HG02798 (cell line): ENCODE results near the gene TTC39C.
A peak's percentile ranks its signal among the peaks of the same experiment; 100 is the strongest.
"Not testable (repeated sequence)": the region's sequence is repeated elsewhere in the genome, so short reads cannot be mapped to it uniquely, and the experiment has no call there.

Source experiments
- ATAC-seq: cut with Tn5 transposase; IDR thresholded peaks from one replicate; pipeline ENCODE4 v1.9.1; 2021; ENCODE audit warnings: mild to moderate bottlenecking; ENCODE audit not compliant: unreplicated experiment, poor library complexity

TTC39C gene

GRCh38 chr18:24048261-24048660 is 33.7 kb downstream of the TTC39C start:
- ATAC-seq, result no peak

GRCh38 chr18:24049142-24049541 is 34.6 kb downstream of the TTC39C start:
- no peak for ATAC-seq

GRCh38 chr18:24051031-24051947 is 36.7 kb downstream of the TTC39C start:
- no peak for ATAC-seq

GRCh38 chr18:24052053-24052452 is 37.5 kb downstream of the TTC39C start:
- no peak for ATAC-seq

GRCh38 chr18:24053211-24053610 is 38.7 kb downstream of the TTC39C start:
- no peak for ATAC-seq

- no peak for ATAC-seq
Observed at GRCh38 chr18:24054130-24054529, 39.6 kb downstream of the TTC39C start.

- ATAC-seq, result peak; percentile 54
Observed at GRCh38 chr18:24055009-24055804, 40.7 kb downstream of the TTC39C start.

- ATAC-seq, result no peak
Observed at GRCh38 chr18:24055878-24056277, 41.3 kb downstream of the TTC39C start.

GRCh38 chr18:24056506-24056905 is 42.0 kb downstream of the TTC39C start:
- no peak for ATAC-seq

GRCh38 chr18:24057804-24058203 is 43.2 kb downstream of the TTC39C start:
- ATAC-seq, result no peak

GRCh38 chr18:24059385-24059784 is 44.8 kb downstream of the TTC39C start:
- ATAC-seq, result not testable (repeated sequence)

- no peak for ATAC-seq
Observed at GRCh38 chr18:24060644-24061043, 46.1 kb downstream of the TTC39C start.

- no peak for ATAC-seq
Observed at GRCh38 chr18:24063121-24063731, 48.7 kb downstream of the TTC39C start.

GRCh38 chr18:24064391-24065100 is 50.0 kb downstream of the TTC39C start:
- ATAC-seq, result no peak

- no peak for ATAC-seq
Observed at GRCh38 chr18:24065906-24066305, 51.4 kb downstream of the TTC39C start.

- no peak for ATAC-seq
Observed at GRCh38 chr18:24068945-24069693, 54.6 kb downstream of the TTC39C start.

GRCh38 chr18:24071029-24071428 is 56.5 kb downstream of the TTC39C start:
- ATAC-seq, result no peak

GRCh38 chr18:24071779-24072178 is 57.2 kb downstream of the TTC39C start:
- ATAC-seq, result no peak

- no peak for ATAC-seq
Observed at GRCh38 chr18:24072743-24073142, 58.2 kb downstream of the TTC39C start.

- no peak for ATAC-seq
Observed at GRCh38 chr18:24073791-24074190, 59.2 kb downstream of the TTC39C start.
